ENCODE measurements around the gene SCGB1A1.
"Not testable (repeated sequence)": the region's sequence is repeated elsewhere in the genome, so short reads cannot be mapped to it uniquely, and the experiment has no call there.

Gene SCGB1A1

GRCh38 chr11:62423012-62423411 lies 4.2 kb downstream of the SCGB1A1 start:
- no peak for DNase-seq

GRCh38 chr11:62427630-62428233 lies 8.9 kb downstream of the SCGB1A1 start:
- no peak for DNase-seq

- DNase-seq: no peak
These were observed 10.2 kb downstream of the SCGB1A1 start for GRCh38 chr11:62428871-62429560.

- no peak for DNase-seq
These were observed 11.6 kb downstream of the SCGB1A1 start for GRCh38 chr11:62430425-62430824.

GRCh38 chr11:62431171-62431901 lies 12.5 kb downstream of the SCGB1A1 start:
- no peak for DNase-seq

- DNase-seq: no peak
These were observed 13.9 kb downstream of the SCGB1A1 start for GRCh38 chr11:62432695-62433094.

GRCh38 chr11:62433141-62433903 lies 14.5 kb downstream of the SCGB1A1 start:
- no peak for DNase-seq

GRCh38 chr11:62433904-62434276 lies 15.1 kb downstream of the SCGB1A1 start:
- no peak for DNase-seq

GRCh38 chr11:62435846-62436660 lies 17.2 kb downstream of the SCGB1A1 start:
- DNase-seq: no peak

- no peak for DNase-seq
These were observed 18.8 kb downstream of the SCGB1A1 start for GRCh38 chr11:62437616-62438015.

- DNase-seq: no peak
These were observed 19.8 kb downstream of the SCGB1A1 start for GRCh38 chr11:62438641-62439040.

- no peak for DNase-seq
These were observed 21.2 kb downstream of the SCGB1A1 start for GRCh38 chr11:62439785-62440602.

GRCh38 chr11:62443390-62444235 lies 24.8 kb downstream of the SCGB1A1 start:
- no peak for DNase-seq

GRCh38 chr11:62444236-62444833 lies 25.5 kb downstream of the SCGB1A1 start:
- no peak for DNase-seq

GRCh38 chr11:62444835-62445234 lies 26.0 kb downstream of the SCGB1A1 start:
- no peak for DNase-seq

GRCh38 chr11:62445314-62445740 lies 26.5 kb downstream of the SCGB1A1 start:
- DNase-seq: no peak

GRCh38 chr11:62446091-62446490 lies 27.3 kb downstream of the SCGB1A1 start:
- DNase-seq: no peak

- no peak for DNase-seq
These were observed 30.6 kb downstream of the SCGB1A1 start for GRCh38 chr11:62449451-62449851.

GRCh38 chr11:62449912-62450311 lies 31.1 kb downstream of the SCGB1A1 start:
- not testable (repeated sequence) for DNase-seq

All from activated gamma-delta T cell treated with Interleukin-2 at 50 U/mL for 16 hours (primary cell).